HEK293T (cell line): ENCODE results near the gene PHF14.

Experiments used
- BHLHE40 ChIP-seq: fragments of 450-650 bp; IDR thresholded peaks from 2 replicates; pipeline ENCODE4 v1.6.1; 2016; ENCODE audit warnings: mild to moderate bottlenecking, moderate library complexity, borderline replicate concordance
- ELF4 ChIP-seq: fragments of 450-650 bp; IDR thresholded peaks from 2 replicates; pipeline ENCODE4 v1.6.1; 2017; ENCODE audit warnings: antibody characterized with exemption
- FOXA1 ChIP-seq: fragments of 450-650 bp; IDR thresholded peaks from 2 replicates; pipeline ENCODE4 v1.6.1; 2016; ENCODE audit warnings: mild to moderate bottlenecking
- FOXM1 ChIP-seq: fragments of 450-650 bp; IDR thresholded peaks from 2 replicates; pipeline ENCODE4 v1.6.1; 2017; ENCODE audit warnings: mild to moderate bottlenecking, borderline replicate concordance
- HDGF ChIP-seq: fragments of 450-650 bp; IDR thresholded peaks from 2 replicates; pipeline ENCODE4 v1.6.1; 2017; ENCODE audit warnings: antibody characterized with exemption, borderline replicate concordance
- NFRKB ChIP-seq: fragments of 450-650 bp; IDR thresholded peaks from 2 replicates; pipeline ENCODE4 v1.6.1; 2016; ENCODE audit warnings: mild to moderate bottlenecking, moderate library complexity
- SP1 ChIP-seq: fragments of 450-650 bp; IDR thresholded peaks from 2 replicates; pipeline ENCODE4 v1.6.1; 2017
- SUZ12 ChIP-seq: fragments of 450-650 bp; IDR thresholded peaks from 2 replicates; pipeline ENCODE4 v1.6.1; 2016; ENCODE audit warnings: mild to moderate bottlenecking
- TARDBP ChIP-seq: fragments of 450-650 bp; IDR thresholded peaks from 2 replicates; pipeline ENCODE4 v1.6.1; 2016
- ZNF384 ChIP-seq: fragments of 450-650 bp; IDR thresholded peaks from 2 replicates; pipeline ENCODE4 v1.6.1; 2016

DNA sequence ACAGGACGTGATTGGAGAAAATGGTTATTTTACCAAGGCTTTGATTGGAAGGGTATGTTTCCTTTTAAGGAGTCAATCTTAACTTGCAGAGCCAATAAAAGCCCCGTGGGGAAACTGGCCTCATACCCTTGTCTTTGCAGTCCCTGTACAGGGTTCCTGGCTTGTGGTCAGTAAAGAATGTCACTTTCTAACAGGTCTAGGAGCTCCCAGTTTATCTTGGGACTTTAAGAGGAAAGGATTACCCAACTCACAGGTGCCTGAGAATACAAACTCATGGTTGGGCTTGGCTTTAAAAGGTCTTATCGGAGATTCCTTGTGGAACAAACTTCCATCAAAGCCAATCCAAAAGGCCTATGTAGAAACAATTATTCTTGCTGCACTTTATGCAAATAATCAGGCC, 221.8 kb downstream of the PHF14 start:
- TF ChIP-seq TARDBP (no peak), NFRKB (no peak), ELF4 (no peak), ZNF384 (no peak), HDGF (no peak), SP1 (no peak), FOXM1 (no peak), SUZ12 (no peak), BHLHE40 (no peak), FOXA1 (no peak)
